Measurements from ENCODE around the gene ZMIZ1.

ZMIZ1 gene

GRCh38 chr10:79068562-79069324 lies at the start of gene ZMIZ1:
TSS of gene ZMIZ1 (plus strand) at chr10:79068966. CDS start at chr10:79201633, 132,667 bp downstream.
- peak; percentile 83 for DNase-seq

GRCh38 chr10:79019441-79020014 lies 49.2 kb upstream of the ZMIZ1 start:
- no peak for DNase-seq

GRCh38 chr10:79020015-79020491 lies 48.7 kb upstream of the ZMIZ1 start:
- no peak for DNase-seq

GRCh38 chr10:79020605-79021004 lies 48.2 kb upstream of the ZMIZ1 start:
- no peak for DNase-seq

- DNase-seq = no peak
Observed at GRCh38 chr10:79021331-79021907, 47.3 kb upstream of the ZMIZ1 start.

- DNase-seq = no peak
Observed at GRCh38 chr10:79021948-79022499, 46.7 kb upstream of the ZMIZ1 start.

GRCh38 chr10:79022565-79023230 lies 46.1 kb upstream of the ZMIZ1 start:
- DNase-seq = no peak

- DNase-seq = no peak
Observed at GRCh38 chr10:79023240-79024162, 45.3 kb upstream of the ZMIZ1 start.

GRCh38 chr10:79024296-79024695 lies 44.5 kb upstream of the ZMIZ1 start:
- DNase-seq = no peak

GRCh38 chr10:79024720-79025198 lies 44.0 kb upstream of the ZMIZ1 start:
- no peak for DNase-seq

- peak; percentile 13 for DNase-seq
Observed at GRCh38 chr10:79025199-79025832, 43.5 kb upstream of the ZMIZ1 start.

- no peak for DNase-seq
Observed at GRCh38 chr10:79026341-79026761, 42.4 kb upstream of the ZMIZ1 start.

- DNase-seq = no peak
Observed at GRCh38 chr10:79026806-79027146, 42.0 kb upstream of the ZMIZ1 start.

- DNase-seq = no peak
Observed at GRCh38 chr10:79027147-79028055, 41.4 kb upstream of the ZMIZ1 start.

GRCh38 chr10:79028056-79028430 lies 40.7 kb upstream of the ZMIZ1 start:
- DNase-seq = no peak

GRCh38 chr10:79028451-79029010 lies 40.2 kb upstream of the ZMIZ1 start:
- no peak for DNase-seq

- no peak for DNase-seq
Observed at GRCh38 chr10:79029478-79030390, 39.0 kb upstream of the ZMIZ1 start.

GRCh38 chr10:79030705-79031104 lies 38.1 kb upstream of the ZMIZ1 start:
- no peak for DNase-seq

- no peak for DNase-seq
Observed at GRCh38 chr10:79031723-79032122, 37.0 kb upstream of the ZMIZ1 start.
